Nephron (organoid): ENCODE data around the gene CD2.

Experiments
- H3K27ac Mint-ChIP-seq, 3 experiments: 2 replicates each; pipeline ENCODE4 v1.8.0; 2020; ENCODE audit warnings: mixed read lengths in 3 of 3, mild to moderate bottlenecking in 2 of 3, moderate library complexity in 1 of 3
- H3K27me3 Mint-ChIP-seq: 2 replicates; pipeline ENCODE4 v1.8.0; 2021; ENCODE audit warnings: low read depth, mild to moderate bottlenecking, moderate library complexity, mixed read lengths
- H3K36me3 Mint-ChIP-seq: 2 replicates; pipeline ENCODE4 v1.8.0; 2020; ENCODE audit warnings: low read depth, mixed read lengths
- H3K4me1 Mint-ChIP-seq: 2 replicates; pipeline ENCODE4 v1.8.0; 2020; ENCODE audit warnings: mixed read lengths
- H3K4me3 Mint-ChIP-seq, 3 experiments: 2 replicates each; pipeline ENCODE4 v1.8.0; 2020; ENCODE audit warnings: mild to moderate bottlenecking in 3 of 3, mixed read lengths in 3 of 3, moderate library complexity in 2 of 3
- H3K9me3 Mint-ChIP-seq: 2 replicates; pipeline ENCODE4 v1.8.0; 2020; ENCODE audit warnings: mixed read lengths
- TF ChIP-seq, protein P1 (sequence below), 3 experiments: fragments of 200-600 bp; sonication (generic); IDR thresholded peaks; one replicate each; pipeline ENCODE4 v1.5.0; 2021; ENCODE audit warnings: antibody characterized with exemption in 3 of 3; ENCODE audit not compliant: unreplicated experiment in 3 of 3

Gene CD2

DNA sequence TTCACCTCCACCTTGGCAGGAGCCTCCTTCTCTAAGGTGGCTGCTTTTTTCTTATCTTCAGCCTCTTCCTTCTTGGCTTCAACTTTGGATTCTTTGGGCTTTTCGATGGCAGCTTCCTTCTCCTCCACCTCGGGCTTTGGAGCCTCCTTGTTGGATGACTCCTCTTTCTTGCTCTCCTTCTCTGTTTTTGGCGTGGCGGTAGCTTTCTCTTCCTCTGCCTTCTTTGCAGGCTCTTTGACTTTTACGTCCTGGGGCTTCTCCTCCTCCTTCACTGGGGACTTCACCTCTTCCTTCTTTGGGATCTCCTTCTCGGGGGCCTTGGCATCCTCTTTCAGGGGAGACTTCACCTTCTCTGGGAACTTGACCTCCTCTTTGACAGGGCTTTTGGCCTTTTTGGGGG is 13.9 kb upstream of the CD2 start:
- H3K27me3 Mint-ChIP-seq: peaks cover 7% of the 10 kb centered on the region
- peaks cover 28% of the 10 kb centered on the region for H3K9me3 Mint-ChIP-seq
- H3K27ac Mint-ChIP-seq: peak overlapping the region in 1 of 3 experiments; percentile 23
- peaks cover 5% of the 10 kb centered on the region for H3K36me3 Mint-ChIP-seq
- no peak overlapping the region for H3K4me3 Mint-ChIP-seq
- TF ChIP-seq, protein P1, sequence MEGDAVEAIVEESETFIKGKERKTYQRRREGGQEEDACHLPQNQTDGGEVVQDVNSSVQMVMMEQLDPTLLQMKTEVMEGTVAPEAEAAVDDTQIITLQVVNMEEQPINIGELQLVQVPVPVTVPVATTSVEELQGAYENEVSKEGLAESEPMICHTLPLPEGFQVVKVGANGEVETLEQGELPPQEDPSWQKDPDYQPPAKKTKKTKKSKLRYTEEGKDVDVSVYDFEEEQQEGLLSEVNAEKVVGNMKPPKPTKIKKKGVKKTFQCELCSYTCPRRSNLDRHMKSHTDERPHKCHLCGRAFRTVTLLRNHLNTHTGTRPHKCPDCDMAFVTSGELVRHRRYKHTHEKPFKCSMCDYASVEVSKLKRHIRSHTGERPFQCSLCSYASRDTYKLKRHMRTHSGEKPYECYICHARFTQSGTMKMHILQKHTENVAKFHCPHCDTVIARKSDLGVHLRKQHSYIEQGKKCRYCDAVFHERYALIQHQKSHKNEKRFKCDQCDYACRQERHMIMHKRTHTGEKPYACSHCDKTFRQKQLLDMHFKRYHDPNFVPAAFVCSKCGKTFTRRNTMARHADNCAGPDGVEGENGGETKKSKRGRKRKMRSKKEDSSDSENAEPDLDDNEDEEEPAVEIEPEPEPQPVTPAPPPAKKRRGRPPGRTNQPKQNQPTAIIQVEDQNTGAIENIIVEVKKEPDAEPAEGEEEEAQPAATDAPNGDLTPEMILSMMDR (IDR thresholded peaks at IDR 0.05; ENCODE audit: unreplicated experiment in 3 of 3): no peak
- H3K4me1 Mint-ChIP-seq: peaks cover 16% of the 10 kb centered on the region

DNA sequence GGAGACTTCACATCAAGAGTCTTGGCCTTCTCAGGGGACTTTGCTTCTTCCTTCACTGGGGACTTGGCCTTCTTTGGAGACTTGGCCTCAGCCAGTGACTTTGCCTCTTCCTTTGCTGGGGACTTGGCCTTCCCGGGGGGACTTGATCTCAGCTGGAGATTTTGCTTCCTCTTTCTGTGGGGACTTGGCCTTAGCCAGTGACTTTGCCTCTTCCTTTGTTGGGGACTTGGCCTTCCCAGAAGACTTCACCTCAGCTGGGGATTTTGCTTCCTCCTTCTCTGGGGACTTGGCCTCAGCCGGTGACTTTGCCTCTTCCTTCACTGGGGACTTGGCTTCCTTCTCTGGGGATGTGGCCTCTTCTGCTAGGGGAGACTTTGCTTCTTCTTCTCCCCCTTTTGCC is 13.5 kb upstream of the CD2 start:
- no peak overlapping the region for H3K4me3 Mint-ChIP-seq
- H3K27ac Mint-ChIP-seq: no peak overlapping the region
- H3K27me3 Mint-ChIP-seq: peaks cover 3% of the 10 kb centered on the region
- H3K36me3 Mint-ChIP-seq: peaks cover 5% of the 10 kb centered on the region
- TF ChIP-seq, protein P1 (IDR thresholded peaks at IDR 0.05; ENCODE audit: unreplicated experiment in 3 of 3): no peak
- H3K9me3 Mint-ChIP-seq: peaks cover 32% of the 10 kb centered on the region
- H3K4me1 Mint-ChIP-seq: peaks cover 16% of the 10 kb centered on the region

DNA sequence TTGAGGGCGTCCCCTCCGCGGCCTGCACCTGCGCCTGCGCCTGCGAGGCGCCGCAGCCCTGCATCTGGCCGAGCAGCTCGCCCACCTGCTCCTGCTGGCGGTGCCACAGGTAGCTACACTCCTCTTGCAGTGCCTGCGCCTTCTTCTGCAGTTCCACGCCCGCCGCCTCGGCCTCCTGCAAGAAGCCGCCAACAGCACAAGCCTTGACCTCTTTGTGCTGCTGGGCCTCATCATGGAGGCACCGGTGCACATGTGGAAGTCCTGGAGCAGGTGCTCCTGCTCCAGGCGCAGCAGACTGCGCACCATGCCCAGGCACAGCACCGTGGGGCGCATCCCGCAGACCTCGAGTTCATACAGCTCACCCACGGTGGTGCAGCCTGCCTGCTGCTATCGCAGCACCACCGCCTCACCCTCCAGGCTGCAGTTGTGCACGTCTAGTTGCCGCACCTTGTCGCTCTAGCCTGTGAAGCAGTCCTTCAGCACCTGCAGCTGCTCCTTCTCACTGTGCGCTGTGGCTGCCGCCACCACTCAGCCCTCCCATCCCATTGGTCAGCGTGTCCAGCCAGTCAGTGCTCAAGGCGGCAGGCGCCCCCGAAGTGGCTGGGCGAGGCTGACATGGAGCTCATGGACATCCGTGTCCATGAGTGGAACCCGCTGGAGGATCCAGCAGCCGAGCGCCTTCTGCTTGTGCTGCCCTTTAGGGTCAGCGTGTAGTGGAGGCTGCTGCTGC is 12.2 kb upstream of the CD2 start:
- Mint-ChIP-seq H3K27ac (no peak overlapping the region), H3K9me3 (peaks cover 42% of the 10 kb centered on the region), H3K27me3 (peaks cover 3% of the 10 kb centered on the region), H3K4me1 (peaks cover 16% of the 10 kb centered on the region), H3K4me3 (no peak overlapping the region), H3K36me3 (peaks cover 5% of the 10 kb centered on the region)
- TF ChIP-seq, protein P1 (IDR thresholded peaks at IDR 0.05; ENCODE audit: unreplicated experiment in 3 of 3): no peak

DNA sequence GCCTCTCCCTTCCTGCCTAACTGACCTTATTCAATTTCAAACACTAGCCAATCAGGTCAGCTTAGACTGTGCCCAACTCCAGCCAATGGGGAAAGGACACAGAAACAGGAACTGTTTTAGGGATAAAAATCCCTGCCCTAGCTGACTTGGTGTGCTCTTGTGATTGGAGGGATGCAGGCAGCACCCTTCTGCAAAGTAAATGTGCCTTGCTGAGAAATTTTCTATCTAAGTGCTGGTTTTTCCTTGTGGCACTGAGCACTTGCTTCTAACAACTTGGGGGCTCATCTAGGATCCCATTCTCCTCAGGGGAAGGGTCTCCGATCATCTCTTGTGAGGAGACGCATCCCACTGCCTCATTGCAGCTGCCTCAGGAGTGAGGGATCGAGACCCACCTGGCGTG is 10.7 kb upstream of the CD2 start:
- TF ChIP-seq, protein P1 (IDR thresholded peaks at IDR 0.05; ENCODE audit: unreplicated experiment in 3 of 3): no peak
- Mint-ChIP-seq H3K4me3 (no peak overlapping the region), H3K27ac (no peak overlapping the region)

DNA sequence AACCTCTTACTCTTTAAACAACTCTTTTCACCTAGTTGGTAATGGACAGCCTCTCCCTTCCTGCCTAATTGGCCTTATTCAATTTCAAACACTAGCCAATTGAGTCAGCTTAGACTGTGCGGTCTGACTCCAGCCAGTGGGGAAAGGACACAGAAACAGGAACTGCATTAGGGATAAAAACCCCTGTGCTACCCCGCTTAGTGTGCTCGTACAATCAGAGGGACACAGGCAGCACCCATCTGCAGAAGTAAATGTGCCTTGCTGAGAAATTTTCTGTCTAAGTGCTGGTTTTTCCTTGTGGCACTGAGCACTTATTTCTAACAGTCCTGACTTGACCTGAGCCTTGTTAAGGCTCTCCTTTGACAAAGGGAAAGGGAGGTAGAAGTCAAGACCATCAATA is 6.0 kb upstream of the CD2 start:
- peaks cover 13% of the 10 kb centered on the region for H3K36me3 Mint-ChIP-seq
- no peaks in the 10 kb centered on the region for H3K4me1 Mint-ChIP-seq
- TF ChIP-seq, protein P1 (IDR thresholded peaks at IDR 0.05; ENCODE audit: unreplicated experiment in 3 of 3): no peak
- peaks cover 49% of the 10 kb centered on the region for H3K9me3 Mint-ChIP-seq
- H3K4me3 Mint-ChIP-seq: no peak overlapping the region
- peaks cover 3% of the 10 kb centered on the region for H3K27me3 Mint-ChIP-seq
- peak overlapping the region in 1 of 3 experiments; percentile 44 for H3K27ac Mint-ChIP-seq

More for the DNA sequence above, 10.7 kb upstream of the CD2 start:
- Mint-ChIP-seq H3K9me3 (peaks cover 56% of the 10 kb centered on the region), H3K4me1 (peaks cover 16% of the 10 kb centered on the region), H3K36me3 (peaks cover 10% of the 10 kb centered on the region), H3K27me3 (peaks cover 3% of the 10 kb centered on the region)

DNA sequence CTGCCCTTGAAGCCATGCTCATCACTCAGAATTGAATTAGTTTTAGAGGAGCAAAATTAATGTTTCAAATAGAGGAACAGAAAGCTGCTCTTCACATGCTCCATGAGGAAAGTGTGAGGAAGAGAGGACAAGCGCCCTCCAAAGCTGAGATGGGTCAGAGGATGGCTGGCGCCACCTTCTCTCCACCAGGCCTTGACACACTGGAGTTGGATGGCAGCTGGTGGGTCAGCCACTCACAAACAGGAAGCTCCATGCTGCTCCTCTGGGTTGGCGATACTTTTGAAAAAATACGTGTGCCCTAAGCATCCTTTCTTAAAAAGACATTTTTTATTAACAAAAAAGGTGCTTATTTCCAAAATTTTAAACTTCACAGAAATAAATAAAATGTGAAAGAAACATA is 3.1 kb upstream of the CD2 start:
- H3K36me3 Mint-ChIP-seq: peaks cover 8% of the 10 kb centered on the region
- no peak overlapping the region for H3K27ac Mint-ChIP-seq
- H3K4me1 Mint-ChIP-seq: no peaks in the 10 kb centered on the region
- TF ChIP-seq, protein P1 (IDR thresholded peaks at IDR 0.05; ENCODE audit: unreplicated experiment in 3 of 3): no peak
- H3K27me3 Mint-ChIP-seq: no peaks in the 10 kb centered on the region
- H3K9me3 Mint-ChIP-seq: peaks cover 26% of the 10 kb centered on the region
- no peak overlapping the region for H3K4me3 Mint-ChIP-seq
